Measurements from ENCODE around the gene CYBC1.

DNA sequence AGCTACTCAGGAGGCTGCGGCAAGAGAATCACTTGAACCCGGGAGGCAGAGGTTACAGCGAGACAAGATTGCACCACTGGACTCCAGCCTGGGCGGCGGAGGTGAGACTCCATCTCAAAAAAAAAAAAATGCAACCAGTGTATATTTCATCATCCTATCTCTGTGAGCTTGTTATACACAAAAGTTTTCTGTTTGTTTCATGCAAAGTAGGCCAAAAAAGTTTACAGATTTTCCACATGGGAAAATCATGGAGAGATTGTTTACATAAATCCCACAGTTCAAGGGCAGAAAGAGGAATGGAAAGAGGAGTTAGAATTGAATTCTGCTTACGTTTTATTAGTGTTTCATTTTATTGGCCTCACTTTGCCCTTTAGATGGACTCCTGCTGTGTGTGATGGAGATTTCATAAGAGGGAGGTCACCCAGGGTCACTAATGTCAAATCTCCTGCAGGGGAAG, 32.7 kb upstream of the CYBC1 start:
- TF ChIP-seq, protein P1, sequence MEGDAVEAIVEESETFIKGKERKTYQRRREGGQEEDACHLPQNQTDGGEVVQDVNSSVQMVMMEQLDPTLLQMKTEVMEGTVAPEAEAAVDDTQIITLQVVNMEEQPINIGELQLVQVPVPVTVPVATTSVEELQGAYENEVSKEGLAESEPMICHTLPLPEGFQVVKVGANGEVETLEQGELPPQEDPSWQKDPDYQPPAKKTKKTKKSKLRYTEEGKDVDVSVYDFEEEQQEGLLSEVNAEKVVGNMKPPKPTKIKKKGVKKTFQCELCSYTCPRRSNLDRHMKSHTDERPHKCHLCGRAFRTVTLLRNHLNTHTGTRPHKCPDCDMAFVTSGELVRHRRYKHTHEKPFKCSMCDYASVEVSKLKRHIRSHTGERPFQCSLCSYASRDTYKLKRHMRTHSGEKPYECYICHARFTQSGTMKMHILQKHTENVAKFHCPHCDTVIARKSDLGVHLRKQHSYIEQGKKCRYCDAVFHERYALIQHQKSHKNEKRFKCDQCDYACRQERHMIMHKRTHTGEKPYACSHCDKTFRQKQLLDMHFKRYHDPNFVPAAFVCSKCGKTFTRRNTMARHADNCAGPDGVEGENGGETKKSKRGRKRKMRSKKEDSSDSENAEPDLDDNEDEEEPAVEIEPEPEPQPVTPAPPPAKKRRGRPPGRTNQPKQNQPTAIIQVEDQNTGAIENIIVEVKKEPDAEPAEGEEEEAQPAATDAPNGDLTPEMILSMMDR (IDR thresholded peaks at IDR 0.05): no peak
- TF ChIP-seq MYC (IDR thresholded peaks at IDR 0.05; ENCODE audit: borderline replicate concordance, low read length): no peak
- TF ChIP-seq JUN (IDR thresholded peaks at IDR 0.05): no peak
- no peak for TF ChIP-seq CHD2 (IDR thresholded peaks at IDR 0.05; ENCODE audit: low read length, partially characterized antibody)
- TF ChIP-seq SMC3 (IDR thresholded peaks at IDR 0.05): no peak
- no peak for TF ChIP-seq POLR2A (IDR thresholded peaks at IDR 0.05; ENCODE audit: low read length)
- no peak for TF ChIP-seq PHF8 (IDR thresholded peaks at IDR 0.05; ENCODE audit: borderline replicate concordance, low read depth)
- no peak for TF ChIP-seq EHF (CRISPR knock-in tag; IDR thresholded peaks at IDR 0.05)
- TF ChIP-seq, protein P2, sequence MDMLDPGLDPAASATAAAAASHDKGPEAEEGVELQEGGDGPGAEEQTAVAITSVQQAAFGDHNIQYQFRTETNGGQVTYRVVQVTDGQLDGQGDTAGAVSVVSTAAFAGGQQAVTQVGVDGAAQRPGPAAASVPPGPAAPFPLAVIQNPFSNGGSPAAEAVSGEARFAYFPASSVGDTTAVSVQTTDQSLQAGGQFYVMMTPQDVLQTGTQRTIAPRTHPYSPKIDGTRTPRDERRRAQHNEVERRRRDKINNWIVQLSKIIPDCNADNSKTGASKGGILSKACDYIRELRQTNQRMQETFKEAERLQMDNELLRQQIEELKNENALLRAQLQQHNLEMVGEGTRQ (IDR thresholded peaks at IDR 0.05): no peak
- TF ChIP-seq JUNB (IDR thresholded peaks at IDR 0.05): no peak
- no peak for TF ChIP-seq CEBPB (IDR thresholded peaks at IDR 0.05)
